Spleen (tissue), 7 donors: ENCODE measurements around the gene ALCAM.

ENCODE experiments used
- CTCF ChIP-seq, 11 experiments: fragments of 200-600 bp in 7 of 11; fragments of 450-650 bp in 4 of 11; sonication (generic) in 4 of 11; IDR thresholded peaks in 8 of 11; conservative IDR thresholded peaks in 3 of 11; 1 replicate in 7 of 11; 2 replicates in 4 of 11; pipeline versions ENCODE4 v1.4.0 to v1.8.0; 2016 to 2021; ENCODE audit warnings: antibody characterized with exemption in 11 of 11, inconsistent platforms in 4 of 11, mild to moderate bottlenecking in 1 of 11
- POLR2AphosphoS5 ChIP-seq, 3 donors: sonication (generic); formaldehyde crosslinking; IDR thresholded peaks; one replicate each; pipeline ENCODE4 v1.5.1; 2017; ENCODE audit warnings: antibody characterized with exemption in 3 of 3
- donor health status: DM: no; HTN: no; CAD: no; lungs with moderate emphysema.
- donor health status: DM: no; HTN: no; CAD: no.
- donor health status: DM: no; HTN: no; CAD: no.

DNA sequence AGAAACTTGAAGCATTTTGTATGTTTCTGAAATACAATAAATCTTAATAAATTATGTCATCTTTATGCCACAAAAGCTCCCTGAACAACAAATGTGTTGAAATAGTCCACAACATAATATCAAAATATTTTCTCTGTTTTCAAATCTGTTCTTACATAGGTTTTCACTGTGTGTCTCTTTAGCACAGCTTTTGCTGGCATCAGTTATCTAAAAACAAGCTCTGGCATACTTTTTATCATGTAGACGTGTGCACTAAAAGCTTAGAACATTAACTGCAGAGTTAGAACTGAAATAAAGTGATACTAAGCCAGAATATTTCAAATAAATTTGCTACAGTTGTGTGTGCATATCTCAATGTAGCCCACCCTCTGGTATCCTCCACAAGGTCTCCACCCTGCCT, 41.8 kb upstream of the ALCAM start:
- no peak for TF ChIP-seq CTCF (IDR thresholded peaks at IDR 0.05 in 8 of 11, conservative IDR thresholded peaks at IDR 0.05 in 3 of 11)
- no peak for TF ChIP-seq POLR2AphosphoS5 (IDR thresholded peaks at IDR 0.05)
